Caco-2 (cell line): ENCODE results near the gene TRDN. TPM values are rescaled to one million over a fixed set of nuclear protein-coding genes. Genes with fewer than 3 reads are reported as not detected.

Experiments used
- BruUV-seq: library from RNA; stranded (reverse); fragments of 400-500 nt; replicated peaks from 2 replicates; lab custom pipeline; 2021; lab: Mats Ljungman, UMichigan
- CTCF ChIA-PET: fragments of 300-600 bp; sonication (Branson Sonifier 250); formaldehyde crosslinking; loops from one replicate; lab custom pipeline; 2022; ENCODE audit warnings: antibody characterized with exemption; lab: Charles Lee
- POLR2A ChIA-PET: fragments of 300-600 bp; sonication (Branson Sonifier 250); formaldehyde crosslinking; loops from one replicate; lab custom pipeline; 2022; ENCODE audit warnings: antibody characterized with exemption; lab: Charles Lee
- DNase-seq, 2 experiments: peaks; one replicate each; pipeline versions ENCODE4 v3.0.0 to v3.0.0-alpha.2; 2020 to 2022
- H3K27me3 ChIP-seq: replicated peaks from 2 replicates; pipeline ENCODE4 v1.6.0; 2011; ENCODE audit warnings: low read length; ENCODE audit not compliant: control insufficient read depth, insufficient read depth
- H3K36me3 ChIP-seq: 2 replicates; pipeline ENCODE4 v1.5.1; 2011; ENCODE audit warnings: low read length; ENCODE audit not compliant: control insufficient read depth, insufficient read depth
- H3K4me1 ChIP-seq: fragments of 250-450 bp; sonication (Bioruptor Pico); 2 replicates; pipeline ENCODE4 v1.5.1; 2020; ENCODE audit warnings: mild to moderate bottlenecking
- H3K4me3 ChIP-seq: 2 replicates; pipeline ENCODE4 v1.5.1; 2011; ENCODE audit warnings: low read depth, mild to moderate bottlenecking, control low read depth, low read length
- H3K9me3 ChIP-seq: fragments of 250-450 bp; sonication (Bioruptor Pico); 2 replicates; pipeline ENCODE4 v1.5.1; 2020; ENCODE audit warnings: mild to moderate bottlenecking, moderate library complexity
- H3K27ac Mint-ChIP-seq: one replicate; pipeline ENCODE4 v1.8.0; 2022; ENCODE audit warnings: mixed read lengths; ENCODE audit not compliant: unreplicated experiment
- H3K27me3 Mint-ChIP-seq: one replicate; pipeline ENCODE4 v1.8.0; 2022; ENCODE audit warnings: mixed read lengths; ENCODE audit not compliant: insufficient read depth, unreplicated experiment
- H3K36me3 Mint-ChIP-seq: one replicate; pipeline ENCODE4 v1.8.0; 2022; ENCODE audit warnings: mild to moderate bottlenecking, mixed read lengths; ENCODE audit not compliant: insufficient read depth, unreplicated experiment
- H3K4me1 Mint-ChIP-seq: one replicate; pipeline ENCODE4 v1.8.0; 2022; ENCODE audit warnings: low read depth, mixed read lengths; ENCODE audit not compliant: unreplicated experiment
- H3K4me3 Mint-ChIP-seq: one replicate; pipeline ENCODE4 v1.8.0; 2022; ENCODE audit warnings: mild to moderate bottlenecking, moderate library complexity, mixed read lengths; ENCODE audit not compliant: unreplicated experiment
- H3K9me3 Mint-ChIP-seq: one replicate; pipeline ENCODE4 v1.8.0; 2022; ENCODE audit warnings: mixed read lengths; ENCODE audit not compliant: unreplicated experiment
- intact Hi-C: fragments of 100-400 bp; cut with micrococcal nuclease; formaldehyde crosslinking; loops from one replicate; pipeline ENCODE4 v1.10.0; 2022; ENCODE audit not compliant: unreplicated experiment
- total RNA-seq: library from RNA; stranded (reverse); gene quantifications from 2 replicates; pipeline ENCODE4 v1.2.3, GENCODE V29; 2022
- TF ChIP-seq, protein P1 (sequence below), 2 experiments: fragments of 200-600 bp in 1 of 2; IDR thresholded peaks; 1 replicate in 1 of 2; 2 replicates in 1 of 2; pipeline versions ENCODE4 v1.5.1 to v1.8.0; 2011 to 2022; ENCODE audit warnings: antibody characterized with exemption in 1 of 2, control low read depth in 1 of 2, inconsistent platforms in 1 of 2, low read depth in 1 of 2, low read length in 1 of 2, mild to moderate bottlenecking in 1 of 2, moderate library complexity in 1 of 2; ENCODE audit not compliant: insufficient read depth in 1 of 2, severe bottlenecking in 1 of 2, unreplicated experiment in 1 of 2

TRDN gene
- total RNA-seq, 1 experiment from 2014 or later, result not detected

DNA sequence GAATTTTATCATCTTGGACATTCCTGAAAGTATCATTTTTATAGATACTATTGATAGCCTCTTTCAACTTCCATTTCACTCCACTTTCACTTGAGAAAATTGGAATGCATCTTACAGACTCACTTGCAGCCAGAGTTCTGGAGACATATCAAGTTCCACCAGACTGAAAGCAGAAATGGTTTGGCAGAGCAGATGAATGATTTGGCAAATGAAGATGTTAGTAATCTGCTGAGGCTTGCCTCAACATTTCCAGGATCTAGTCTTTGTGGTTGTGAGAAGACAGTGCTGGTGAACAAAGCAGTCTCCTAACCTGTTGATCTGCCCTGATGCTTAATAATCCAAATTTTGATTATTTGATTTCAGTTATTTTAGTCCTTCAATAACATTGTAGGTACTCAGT lies 202.6 kb downstream of the TRDN start:
- H3K4me1 Mint-ChIP-seq, result no peaks in the 10 kb centered on the region
- no peak overlapping the region for H3K4me3 ChIP-seq
- no peaks in the 10 kb centered on the region for H3K4me1 ChIP-seq
- H3K36me3 ChIP-seq, result no peaks in the 10 kb centered on the region
- no peaks in the 10 kb centered on the region for H3K27me3 ChIP-seq
- no peak overlapping the region for H3K27ac Mint-ChIP-seq
- ChIA-PET CTCF (no interaction called here), POLR2A (no interaction called here)
- H3K4me3 Mint-ChIP-seq, result no peak overlapping the region
- DNase-seq, result no peak
- H3K27me3 Mint-ChIP-seq, result no peaks in the 10 kb centered on the region
- BruUV-seq, result no TSS peak
- TF ChIP-seq, protein P1, sequence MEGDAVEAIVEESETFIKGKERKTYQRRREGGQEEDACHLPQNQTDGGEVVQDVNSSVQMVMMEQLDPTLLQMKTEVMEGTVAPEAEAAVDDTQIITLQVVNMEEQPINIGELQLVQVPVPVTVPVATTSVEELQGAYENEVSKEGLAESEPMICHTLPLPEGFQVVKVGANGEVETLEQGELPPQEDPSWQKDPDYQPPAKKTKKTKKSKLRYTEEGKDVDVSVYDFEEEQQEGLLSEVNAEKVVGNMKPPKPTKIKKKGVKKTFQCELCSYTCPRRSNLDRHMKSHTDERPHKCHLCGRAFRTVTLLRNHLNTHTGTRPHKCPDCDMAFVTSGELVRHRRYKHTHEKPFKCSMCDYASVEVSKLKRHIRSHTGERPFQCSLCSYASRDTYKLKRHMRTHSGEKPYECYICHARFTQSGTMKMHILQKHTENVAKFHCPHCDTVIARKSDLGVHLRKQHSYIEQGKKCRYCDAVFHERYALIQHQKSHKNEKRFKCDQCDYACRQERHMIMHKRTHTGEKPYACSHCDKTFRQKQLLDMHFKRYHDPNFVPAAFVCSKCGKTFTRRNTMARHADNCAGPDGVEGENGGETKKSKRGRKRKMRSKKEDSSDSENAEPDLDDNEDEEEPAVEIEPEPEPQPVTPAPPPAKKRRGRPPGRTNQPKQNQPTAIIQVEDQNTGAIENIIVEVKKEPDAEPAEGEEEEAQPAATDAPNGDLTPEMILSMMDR (IDR thresholded peaks at IDR 0.05; ENCODE audit: insufficient read depth in 1 of 2, low read depth in 1 of 2, low read length in 1 of 2, severe bottlenecking in 1 of 2, unreplicated experiment in 1 of 2), result no peak
- no peaks in the 10 kb centered on the region for H3K36me3 Mint-ChIP-seq
- no peaks in the 10 kb centered on the region for H3K9me3 ChIP-seq
- H3K9me3 Mint-ChIP-seq, result no peaks in the 10 kb centered on the region
- intact Hi-C loops, result no loop called here

DNA sequence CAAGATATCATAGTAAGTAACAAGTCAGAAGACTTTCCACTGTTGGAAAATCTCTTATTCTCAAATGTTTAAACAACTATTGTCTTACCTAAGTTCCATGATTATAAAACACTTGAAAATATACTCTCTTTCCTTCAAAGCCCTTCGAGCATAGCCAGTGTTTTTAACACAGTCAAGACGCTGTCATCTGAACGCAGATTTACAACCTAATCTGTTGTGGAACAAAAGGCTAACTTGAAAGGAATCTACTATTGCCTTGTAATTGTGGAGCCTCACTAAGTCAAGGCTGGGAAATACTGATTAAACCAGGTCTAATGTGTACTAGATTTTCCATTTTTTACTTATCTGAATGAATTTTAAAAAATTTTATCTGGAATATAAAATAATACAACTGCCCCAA lies 205.8 kb downstream of the TRDN start:
- Mint-ChIP-seq H3K36me3 (no peaks in the 10 kb centered on the region), H3K27ac (no peak overlapping the region), H3K4me3 (no peak overlapping the region), H3K27me3 (no peaks in the 10 kb centered on the region), H3K9me3 (no peaks in the 10 kb centered on the region), H3K4me1 (no peaks in the 10 kb centered on the region)
- Histone ChIP-seq H3K4me3 (no peak overlapping the region), H3K4me1 (no peaks in the 10 kb centered on the region), H3K36me3 (no peaks in the 10 kb centered on the region), H3K27me3 (no peaks in the 10 kb centered on the region), H3K9me3 (no peaks in the 10 kb centered on the region)
- no TSS peak for BruUV-seq
- intact Hi-C loops, result no loop called here
- ChIA-PET CTCF (no interaction called here), POLR2A (no interaction called here)
- TF ChIP-seq, protein P1 (IDR thresholded peaks at IDR 0.05; ENCODE audit: insufficient read depth in 1 of 2, low read depth in 1 of 2, low read length in 1 of 2, severe bottlenecking in 1 of 2, unreplicated experiment in 1 of 2), result no peak
- no peak for DNase-seq

GRCh38 chr6:123427008-123427407 lies 209.7 kb downstream of the TRDN start:
- Histone ChIP-seq H3K9me3 (no peaks in the 10 kb centered on the region), H3K36me3 (no peaks in the 10 kb centered on the region), H3K27me3 (no peaks in the 10 kb centered on the region), H3K4me3 (no peak overlapping the region), H3K4me1 (no peaks in the 10 kb centered on the region)
- ChIA-PET POLR2A (no interaction called here), CTCF (no interaction called here)
- intact Hi-C loops, result no loop called here
- Mint-ChIP-seq H3K27me3 (no peaks in the 10 kb centered on the region), H3K9me3 (no peaks in the 10 kb centered on the region), H3K27ac (no peak overlapping the region), H3K4me3 (no peak overlapping the region), H3K36me3 (no peaks in the 10 kb centered on the region), H3K4me1 (no peaks in the 10 kb centered on the region)
- BruUV-seq, result no TSS peak
- DNase-seq, result no peak
- TF ChIP-seq, protein P1 (IDR thresholded peaks at IDR 0.05; ENCODE audit: insufficient read depth in 1 of 2, low read depth in 1 of 2, low read length in 1 of 2, severe bottlenecking in 1 of 2, unreplicated experiment in 1 of 2), result no peak
